Measurements from ENCODE around the gene FAHD2A.

DNA sequence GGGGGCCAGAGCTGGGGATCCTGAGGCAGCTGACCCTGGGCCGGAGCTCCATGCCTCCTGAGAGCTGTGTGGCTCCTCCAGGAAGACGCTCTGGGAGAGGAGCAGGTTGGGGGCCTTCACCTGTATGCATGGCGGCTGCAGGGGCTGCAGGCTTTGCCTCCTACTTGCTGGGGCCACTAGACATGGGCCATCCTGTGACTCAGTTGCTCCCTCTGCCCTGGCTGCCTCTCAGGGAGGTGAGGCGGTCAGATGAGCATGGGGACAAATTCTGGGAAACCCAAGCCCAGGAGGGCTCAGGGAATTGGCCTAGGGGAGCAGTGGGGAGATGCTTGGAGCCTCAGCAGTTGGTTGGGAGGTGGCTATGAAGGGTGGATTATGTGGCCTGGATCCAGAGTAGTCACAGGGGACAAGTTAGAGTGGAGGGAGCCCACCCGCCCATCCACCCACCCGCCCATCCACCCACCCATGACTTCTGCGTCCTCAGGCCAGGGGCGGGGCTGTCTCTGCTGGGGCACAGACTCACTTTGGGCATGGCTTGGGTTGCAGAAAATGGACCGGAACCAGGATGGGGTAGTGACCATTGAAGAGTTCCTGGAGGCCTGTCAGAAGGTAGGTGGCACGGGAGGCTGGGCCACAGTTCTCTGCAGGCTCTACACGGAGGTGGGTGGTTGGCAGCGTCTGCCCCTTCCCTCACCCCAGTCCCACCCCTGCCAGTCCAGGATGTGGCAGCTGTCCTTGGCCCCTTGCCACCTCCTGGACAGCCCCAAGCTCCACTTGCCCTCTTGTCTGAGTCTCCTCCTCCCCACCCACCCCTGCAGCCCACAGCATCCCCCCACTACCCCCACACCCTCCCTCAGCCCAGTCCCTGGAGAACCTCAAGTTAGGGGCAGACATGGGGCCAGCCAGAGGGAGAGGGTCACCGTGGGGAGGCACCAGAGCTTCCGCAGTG, 19.5 kb upstream of the FAHD2A start:
- TF ChIP-seq EP300 (conservative IDR thresholded peaks at IDR 0.05; ENCODE audit: poor library complexity, severe bottlenecking) (no peak), POLR2AphosphoS5 (IDR thresholded peaks at IDR 0.05) (no peak), REST (IDR thresholded peaks at IDR 0.05; ENCODE audit: borderline replicate concordance) (no peak), SMC3 (conservative IDR thresholded peaks at IDR 0.05; ENCODE audit: poor library complexity) (no peak), RAD21 (conservative IDR thresholded peaks at IDR 0.05) (no peak), MXI1 (conservative IDR thresholded peaks at IDR 0.05; ENCODE audit: poor library complexity, severe bottlenecking) (no peak), EZH2 (IDR thresholded peaks at IDR 0.05; ENCODE audit: borderline replicate concordance, insufficient read depth, low read length, poor library complexity, severe bottlenecking) (no peak), TAF1 (IDR thresholded peaks at IDR 0.05; ENCODE audit: low read depth) (no peak)
- TF ChIP-seq, protein P1, sequence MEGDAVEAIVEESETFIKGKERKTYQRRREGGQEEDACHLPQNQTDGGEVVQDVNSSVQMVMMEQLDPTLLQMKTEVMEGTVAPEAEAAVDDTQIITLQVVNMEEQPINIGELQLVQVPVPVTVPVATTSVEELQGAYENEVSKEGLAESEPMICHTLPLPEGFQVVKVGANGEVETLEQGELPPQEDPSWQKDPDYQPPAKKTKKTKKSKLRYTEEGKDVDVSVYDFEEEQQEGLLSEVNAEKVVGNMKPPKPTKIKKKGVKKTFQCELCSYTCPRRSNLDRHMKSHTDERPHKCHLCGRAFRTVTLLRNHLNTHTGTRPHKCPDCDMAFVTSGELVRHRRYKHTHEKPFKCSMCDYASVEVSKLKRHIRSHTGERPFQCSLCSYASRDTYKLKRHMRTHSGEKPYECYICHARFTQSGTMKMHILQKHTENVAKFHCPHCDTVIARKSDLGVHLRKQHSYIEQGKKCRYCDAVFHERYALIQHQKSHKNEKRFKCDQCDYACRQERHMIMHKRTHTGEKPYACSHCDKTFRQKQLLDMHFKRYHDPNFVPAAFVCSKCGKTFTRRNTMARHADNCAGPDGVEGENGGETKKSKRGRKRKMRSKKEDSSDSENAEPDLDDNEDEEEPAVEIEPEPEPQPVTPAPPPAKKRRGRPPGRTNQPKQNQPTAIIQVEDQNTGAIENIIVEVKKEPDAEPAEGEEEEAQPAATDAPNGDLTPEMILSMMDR (IDR thresholded peaks at IDR 0.05; ENCODE audit: poor library complexity, severe bottlenecking) = no peak

All from neural cell (in vitro differentiated cells).